Smooth muscle cell (in vitro differentiated cells): ENCODE results near the gene GPR61. TPM values are rescaled to one million over a fixed set of nuclear protein-coding genes. Genes with fewer than 3 reads are reported as not detected.

Experiments
- DNase-seq: peaks from one replicate; lab custom pipeline; 2025; ENCODE audit not compliant: unreplicated experiment; lab: John Stamatoyannopoulos, UW
- H2AFZ ChIP-seq: fragments of 200-600 bp; sonication (generic); 2 replicates; pipeline ENCODE4 v1.6.0; 2016; ENCODE audit warnings: antibody characterized with exemption, low read depth, mild to moderate bottlenecking
- H3F3A ChIP-seq: fragments of 200-600 bp; sonication (generic); 2 replicates; pipeline ENCODE4 v1.6.0; 2017; ENCODE audit warnings: antibody characterized with exemption, low read depth
- H3K27ac ChIP-seq: fragments of 200-600 bp; sonication (generic); 2 replicates; pipeline ENCODE4 v1.5.1; 2016; ENCODE audit warnings: low read depth, mild to moderate bottlenecking
- H3K27me3 ChIP-seq: fragments of 200-600 bp; sonication (generic); 2 replicates; pipeline ENCODE4 v1.6.1; 2016; ENCODE audit warnings: low read depth, mild to moderate bottlenecking
- H3K36me3 ChIP-seq: fragments of 200-600 bp; sonication (generic); 2 replicates; pipeline ENCODE4 v1.5.1; 2016; ENCODE audit warnings: low read depth
- H3K4me1 ChIP-seq: fragments of 200-600 bp; sonication (generic); 2 replicates; pipeline ENCODE4 v1.5.1; 2016; ENCODE audit warnings: low read depth
- H3K4me2 ChIP-seq: fragments of 200-600 bp; sonication (generic); 2 replicates; pipeline ENCODE4 v1.6.0; 2016; ENCODE audit warnings: mild to moderate bottlenecking
- H3K4me3 ChIP-seq: fragments of 200-600 bp; sonication (generic); 2 replicates; pipeline ENCODE4 v1.5.1; 2016; ENCODE audit warnings: mild to moderate bottlenecking
- H3K79me2 ChIP-seq: fragments of 200-600 bp; sonication (generic); 2 replicates; pipeline ENCODE4 v1.6.0; 2016; ENCODE audit warnings: low read depth, mild to moderate bottlenecking
- H3K9ac ChIP-seq: fragments of 200-600 bp; sonication (generic); 2 replicates; pipeline ENCODE4 v1.6.0; 2016; ENCODE audit warnings: low read depth
- H3K9me3 ChIP-seq: fragments of 200-600 bp; sonication (generic); replicated peaks from 2 replicates; pipeline ENCODE4 v1.5.1; 2016; ENCODE audit warnings: low read depth
- H4K20me1 ChIP-seq: fragments of 200-600 bp; sonication (generic); 2 replicates; pipeline ENCODE4 v1.6.0; 2016; ENCODE audit warnings: low read depth
- CTCF ChIP-seq: fragments of 200-600 bp; sonication (generic); IDR thresholded peaks from 2 replicates; pipeline ENCODE4 v1.5.1; 2017; ENCODE audit warnings: borderline replicate concordance, mild to moderate bottlenecking, antibody characterized with exemption; ENCODE audit not compliant: insufficient read depth, poor library complexity, severe bottlenecking
- WGBS: methylation state at CpG from one replicate; pipeline ENCODE4 v1.1.7; 2016; ENCODE audit warnings: low lambda C conversion rate; 5-methylcytosine and 5-hydroxymethylcytosine counted together
- polyA plus RNA-seq: library from polyadenylated mRNA; unstranded; fragments of >200 nt; fragmentation: Nextera tagmentation; extraction: Ambion mirVana; gene quantifications from 2 replicates; pipeline ENCODE4 v1.2.1, GENCODE V29; 2016
- total RNA-seq: library from RNA; depleted of rRNA; stranded (reverse); fragments of >200 nt; gene quantifications from 2 replicates; pipeline ENCODE4 v1.2.3, GENCODE V29; 2014

Gene GPR61
- total and polyA plus RNA-seq, 2 experiments from 2014 or later = 0.37 TPM; not detected in 1

GRCh38 chr1:109543988-109544735, 4.5 kb downstream of the GPR61 start:
- Histone ChIP-seq H3K4me1 (peaks cover 13% of the 10 kb centered on the region), H4K20me1 (peaks cover 2% of the 10 kb centered on the region), H3K4me2 (no peak overlapping the region), H3K9ac (no peak overlapping the region), H3K36me3 (no peaks in the 10 kb centered on the region), H3K9me3 (no peaks in the 10 kb centered on the region), H3K27ac (no peak overlapping the region), H3K27me3 (no peaks in the 10 kb centered on the region), H2AFZ (no peak overlapping the region), H3F3A (no peaks in the 10 kb centered on the region), H3K79me2 (peaks cover 19% of the 10 kb centered on the region), H3K4me3 (no peak overlapping the region)
- TF ChIP-seq CTCF = no peak
- no peak for DNase-seq
- 81% methylated on average over 14 of the region's 14 CpGs for WGBS

GRCh38 chr1:109546311-109547109, 6.8 kb downstream of the GPR61 start:
- TF ChIP-seq CTCF = peak; percentile 87
- Histone ChIP-seq H3K4me1 (peaks cover 22% of the 10 kb centered on the region), H2AFZ (peak overlapping the region; percentile 81), H3K27me3 (no peaks in the 10 kb centered on the region), H3K4me3 (peak overlapping the region; percentile 77), H3K9ac (peak overlapping the region; percentile 94), H3K79me2 (peaks cover 43% of the 10 kb centered on the region), H3K36me3 (no peaks in the 10 kb centered on the region), H4K20me1 (peaks cover 26% of the 10 kb centered on the region), H3K27ac (peak overlapping the region; percentile 91), H3K4me2 (peak overlapping the region; percentile 87), H3F3A (peaks cover 2% of the 10 kb centered on the region), H3K9me3 (no peaks in the 10 kb centered on the region)
- WGBS = 42% methylated on average over 5 of the region's 5 CpGs
- DNase-seq = peak; percentile 26

GRCh38 chr1:109547463-109548320, 8.0 kb downstream of the GPR61 start:
- DNase-seq = no peak
- H3K27me3 ChIP-seq = no peaks in the 10 kb centered on the region
- no peak overlapping the region for H2AFZ ChIP-seq
- peaks cover 3% of the 10 kb centered on the region for H3F3A ChIP-seq
- peak overlapping the region; percentile 94 for H3K9ac ChIP-seq
- peak overlapping the region; percentile 77 for H3K4me3 ChIP-seq
- no peaks in the 10 kb centered on the region for H3K9me3 ChIP-seq
- H3K27ac ChIP-seq = peak overlapping the region; percentile 91
- peaks cover 22% of the 10 kb centered on the region for H3K4me1 ChIP-seq
- H3K4me2 ChIP-seq = peak overlapping the region; percentile 87
- peaks cover 55% of the 10 kb centered on the region for H3K79me2 ChIP-seq
- TF ChIP-seq CTCF = no peak
- peaks cover 38% of the 10 kb centered on the region for H4K20me1 ChIP-seq
- no peaks in the 10 kb centered on the region for H3K36me3 ChIP-seq
- 13% methylated on average over 22 of the region's 22 CpGs for WGBS
